ENCODE results near the gene ILKAP.

ILKAP gene

DNA sequence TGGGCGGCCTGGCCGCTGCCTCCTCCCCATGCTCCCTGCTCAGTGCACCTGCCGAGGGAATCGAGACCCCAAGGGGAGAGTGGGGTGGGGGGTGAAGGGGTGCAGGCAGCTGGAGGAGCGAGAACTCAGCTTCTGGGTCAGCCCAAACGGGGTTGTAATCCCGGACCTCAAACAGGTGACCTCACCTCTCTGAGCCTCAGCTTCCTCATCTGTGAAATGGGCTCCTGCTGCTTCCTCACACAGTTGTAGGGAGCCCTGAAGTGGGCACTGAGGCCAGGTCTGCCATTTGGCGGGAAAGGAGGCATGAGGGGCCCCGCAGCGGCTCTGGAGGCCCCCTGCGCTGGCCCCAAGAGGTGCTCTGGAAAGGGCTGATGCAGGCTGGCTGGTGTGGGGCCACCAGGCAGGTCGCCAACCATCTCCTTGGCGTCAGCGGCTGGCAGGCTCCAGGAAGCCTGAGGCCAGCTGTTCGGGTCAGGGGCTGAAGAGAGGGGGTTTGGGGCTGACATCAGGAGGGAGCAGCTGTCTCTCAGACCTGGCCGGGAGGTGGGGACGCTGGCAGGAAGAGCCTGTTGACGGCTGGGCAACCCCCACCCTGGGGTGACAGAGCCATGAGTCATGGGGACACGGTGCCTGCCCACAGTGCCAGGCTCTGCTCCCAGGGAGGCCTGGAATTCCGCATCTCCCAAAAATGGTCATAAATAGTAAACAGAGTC is 60.1 kb downstream of the ILKAP start:
- DNase-seq, result no peak

DNA sequence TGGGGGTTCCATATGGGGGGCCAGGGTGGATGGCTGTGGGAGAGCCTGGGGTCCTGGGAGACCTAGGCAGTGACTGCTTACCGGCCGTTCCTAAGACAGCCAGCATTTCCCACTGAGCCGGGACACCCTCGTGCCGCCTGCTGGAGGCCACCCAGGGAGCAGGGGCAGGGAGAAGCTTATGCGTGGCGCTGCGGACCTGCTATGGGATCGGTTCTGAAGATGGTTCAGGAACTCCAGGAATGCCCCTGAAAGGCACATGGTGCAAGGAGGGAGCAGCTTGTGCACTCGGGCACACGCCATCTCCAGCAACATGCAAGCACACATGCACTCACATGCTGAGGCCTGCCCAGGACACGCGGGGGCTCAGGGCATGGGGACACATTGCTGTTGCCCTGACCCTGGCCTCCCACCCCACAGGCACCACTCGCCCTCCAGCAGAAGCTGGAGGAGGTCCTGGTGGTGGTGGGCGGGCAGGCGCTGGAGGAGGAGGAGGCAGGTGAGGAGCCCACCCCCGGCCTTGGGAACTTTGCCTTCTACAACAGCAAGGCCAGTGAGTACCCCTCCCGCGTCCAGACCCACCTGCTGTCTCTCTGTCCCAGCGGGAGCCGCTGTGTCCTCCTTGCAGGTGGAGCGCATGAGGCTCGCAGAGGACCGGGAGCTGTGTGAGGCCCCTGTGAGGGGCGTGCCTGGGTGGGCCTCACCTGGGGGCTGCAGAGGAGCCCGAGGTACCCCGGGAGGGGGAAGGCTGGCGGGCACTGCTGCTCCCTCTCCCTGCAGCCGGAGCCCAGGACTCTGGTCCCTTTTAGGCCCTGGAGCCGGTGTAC is 60.9 kb downstream of the ILKAP start:
- DNase-seq, result no peak
- intact Hi-C loops (cut with DNase I), result no loop called here

More for the DNA sequence above, 60.1 kb downstream of the ILKAP start:
- intact Hi-C loops (cut with DNase I), result no loop called here

DNA sequence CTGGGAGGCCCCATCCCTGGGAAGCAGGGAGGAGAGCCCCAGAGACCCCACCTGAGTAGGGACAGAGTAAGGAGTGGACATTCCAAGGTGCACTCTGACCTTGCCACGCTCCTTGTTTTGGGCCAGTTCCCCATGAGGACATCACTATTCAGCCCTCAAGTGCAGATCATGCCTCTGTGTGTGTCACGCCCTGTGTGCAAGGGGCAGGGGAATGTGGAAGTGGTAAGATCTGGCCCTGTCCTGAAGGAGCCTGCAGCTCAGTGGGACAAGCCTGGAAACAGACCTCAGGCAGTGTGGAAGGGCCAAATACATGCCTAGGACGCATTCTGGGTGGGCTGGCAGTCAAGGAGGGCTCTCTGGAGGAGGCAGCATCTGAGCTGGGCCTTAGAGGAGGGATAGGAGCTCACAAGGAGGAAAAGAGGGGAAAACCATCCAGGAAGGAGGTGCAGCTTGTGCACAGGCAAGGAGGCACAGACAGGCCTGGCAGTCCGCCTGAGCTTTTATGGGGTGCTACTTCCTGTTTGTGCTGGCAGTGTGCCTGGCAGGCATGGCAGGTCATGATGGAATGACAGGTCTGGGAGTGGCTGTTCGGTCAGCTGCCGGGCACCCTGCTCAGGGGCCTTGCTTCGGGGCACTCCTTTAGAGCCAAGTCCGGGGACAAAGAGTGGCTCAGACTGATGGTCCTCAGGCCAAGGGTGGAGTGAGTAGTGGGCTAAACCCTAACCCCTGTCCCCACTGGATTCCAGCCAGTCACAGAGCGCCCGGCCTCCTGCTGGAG is 61.8 kb downstream of the ILKAP start:
- intact Hi-C loops (cut with DNase I), result no loop called here
- no peak for DNase-seq

DNA sequence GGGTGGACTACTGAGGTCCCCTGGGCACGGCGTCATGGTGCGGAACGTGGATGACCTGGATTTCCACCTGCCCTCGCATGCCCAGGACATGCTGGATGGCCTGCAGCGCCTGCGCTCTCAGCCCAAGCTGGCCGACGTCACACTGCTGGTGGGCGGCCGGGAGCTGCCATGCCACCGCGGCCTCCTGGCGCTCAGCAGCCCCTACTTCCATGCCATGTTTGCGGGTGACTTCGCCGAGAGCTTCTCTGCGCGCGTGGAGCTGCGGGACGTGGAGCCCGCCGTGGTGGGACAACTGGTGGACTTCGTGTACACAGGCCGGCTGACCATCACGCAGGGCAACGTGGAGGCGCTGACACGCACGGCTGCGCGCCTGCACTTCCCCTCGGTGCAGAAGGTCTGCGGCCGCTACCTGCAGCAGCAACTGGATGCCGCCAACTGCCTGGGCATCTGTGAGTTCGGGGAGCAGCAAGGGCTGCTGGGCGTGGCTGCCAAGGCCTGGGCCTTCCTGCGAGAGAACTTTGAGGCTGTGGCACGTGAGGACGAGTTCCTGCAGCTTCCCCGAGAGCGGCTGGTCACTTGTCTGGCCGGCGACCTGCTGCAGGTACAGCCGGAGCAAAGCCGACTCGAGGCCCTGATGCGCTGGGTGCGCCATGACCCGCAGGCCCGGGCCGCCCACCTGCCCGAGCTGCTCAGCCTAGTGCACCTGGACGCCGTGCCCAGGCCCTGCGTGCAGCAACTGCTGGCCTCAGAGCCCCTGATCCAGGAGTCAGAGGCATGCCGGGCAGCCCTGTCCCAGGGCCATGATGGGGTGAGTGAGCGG is 62.6 kb downstream of the ILKAP start:
- no peak for DNase-seq
- intact Hi-C loops (cut with DNase I), result no loop called here

DNA sequence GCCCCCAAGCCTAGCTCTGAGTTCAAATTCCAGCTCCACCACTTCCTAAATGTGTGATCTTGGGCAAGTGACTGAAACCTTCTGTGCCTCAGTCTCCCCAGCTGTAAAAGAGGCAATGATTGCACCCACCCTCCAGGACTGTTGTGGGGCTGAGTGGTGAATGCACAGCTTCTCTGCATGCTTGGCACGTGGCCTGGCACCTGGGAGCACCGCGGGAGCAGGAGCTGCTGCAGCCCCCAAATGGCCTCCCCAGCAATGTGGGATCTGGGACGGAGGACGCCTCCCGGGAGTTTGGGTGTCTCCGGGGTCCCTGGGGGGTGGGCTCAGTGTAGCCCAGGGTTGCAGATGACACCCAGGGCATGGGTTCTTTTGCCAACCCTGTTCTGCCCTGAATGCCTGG is 63.5 kb downstream of the ILKAP start:
- no peak for DNase-seq
- intact Hi-C loops (cut with DNase I), result no loop called here

DNA sequence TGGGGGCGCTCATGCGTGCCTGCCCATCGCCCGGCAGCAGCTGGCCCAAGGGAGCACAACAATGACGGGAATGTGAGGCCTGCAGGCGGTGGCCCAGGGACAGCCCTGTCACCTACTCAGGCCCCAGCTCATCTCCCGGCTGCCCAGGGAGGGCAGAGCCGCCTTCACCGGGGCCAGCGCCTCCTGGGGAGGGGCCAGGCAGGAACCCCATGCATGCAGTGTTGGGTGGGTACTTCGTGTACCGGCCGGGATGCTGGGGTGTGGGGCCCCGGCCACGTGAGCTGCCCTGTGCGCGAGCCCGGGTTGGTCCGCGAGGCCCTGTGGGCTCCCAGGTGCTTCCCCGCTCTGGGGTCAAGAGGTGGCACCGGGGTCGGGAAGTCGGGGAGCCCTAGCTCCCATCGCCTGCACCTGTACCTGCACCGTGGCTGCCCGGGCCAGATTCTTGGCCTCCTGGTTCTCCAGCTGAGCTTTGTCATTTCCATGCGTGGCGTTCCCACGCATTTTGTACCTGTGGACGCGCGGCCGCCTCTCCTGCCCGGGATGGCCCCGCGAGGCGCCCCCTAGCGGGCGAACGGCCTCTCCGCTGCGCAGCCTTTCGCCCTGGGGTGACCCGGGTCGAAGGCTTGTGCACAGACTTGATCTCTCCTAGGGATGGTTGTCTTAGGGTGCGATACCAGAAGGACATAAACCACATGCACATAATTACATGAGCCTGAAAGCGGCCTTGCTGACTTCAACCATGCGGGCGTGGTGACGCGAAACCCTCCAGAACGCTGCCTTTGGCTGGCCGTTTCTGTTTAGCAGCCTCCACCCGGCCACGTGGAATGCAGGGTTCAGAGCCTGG is 64.1 kb downstream of the ILKAP start:
- peak in 2 of 42 donors; percentile 20 to 30 for DNase-seq
- intact Hi-C loops (cut with DNase I), result no loop called here

DNA sequence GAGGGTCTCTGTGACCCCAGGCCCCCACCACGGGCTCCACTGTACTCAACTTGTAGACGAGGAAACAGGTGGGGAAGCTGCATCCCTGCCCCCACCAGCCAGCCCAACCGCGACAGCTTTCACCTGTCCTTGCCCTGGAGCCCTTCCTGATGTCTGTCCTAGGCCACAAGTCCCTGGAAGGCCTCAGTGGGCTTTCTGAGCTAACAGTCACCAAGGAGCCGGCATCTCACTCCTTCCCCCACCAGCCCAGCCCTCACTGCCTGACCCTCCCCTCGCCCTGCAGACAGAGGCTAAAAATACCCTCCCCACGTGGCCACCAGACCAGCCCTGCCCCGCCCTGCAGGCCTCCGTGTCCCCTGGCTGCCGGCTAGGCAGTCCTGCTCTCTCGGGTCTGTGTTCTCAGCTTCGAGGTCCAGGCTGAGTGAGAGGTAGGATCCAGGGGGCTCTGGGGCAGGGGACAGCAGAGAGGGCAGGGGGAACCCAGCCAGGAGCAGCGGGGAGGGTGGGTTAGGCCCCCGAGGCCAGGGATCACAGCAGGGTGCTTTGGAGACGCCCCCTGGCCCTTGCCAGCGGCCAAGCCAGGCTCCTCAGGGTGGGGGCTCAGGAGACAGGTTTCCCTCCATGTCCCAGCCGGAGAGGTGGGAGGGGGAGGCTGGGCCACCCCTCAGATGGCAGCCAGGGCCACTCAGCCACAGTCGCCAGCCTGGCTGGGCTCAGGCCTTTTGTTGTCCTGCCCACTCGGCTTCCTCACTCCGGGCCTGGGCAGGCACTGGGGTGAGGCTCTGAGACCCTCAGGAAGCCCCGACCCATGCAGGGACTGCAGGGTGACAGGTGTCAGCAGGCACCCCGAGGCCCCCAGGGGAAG is 64.9 kb downstream of the ILKAP start, which contains the start of gene KLHL30:
Gene KLHL30 (plus strand): TSS at position 338 of the 865 bp plus-strand sequence. CDS start 2,087 bp downstream, outside the sequence.
- no peak for DNase-seq

DNA sequence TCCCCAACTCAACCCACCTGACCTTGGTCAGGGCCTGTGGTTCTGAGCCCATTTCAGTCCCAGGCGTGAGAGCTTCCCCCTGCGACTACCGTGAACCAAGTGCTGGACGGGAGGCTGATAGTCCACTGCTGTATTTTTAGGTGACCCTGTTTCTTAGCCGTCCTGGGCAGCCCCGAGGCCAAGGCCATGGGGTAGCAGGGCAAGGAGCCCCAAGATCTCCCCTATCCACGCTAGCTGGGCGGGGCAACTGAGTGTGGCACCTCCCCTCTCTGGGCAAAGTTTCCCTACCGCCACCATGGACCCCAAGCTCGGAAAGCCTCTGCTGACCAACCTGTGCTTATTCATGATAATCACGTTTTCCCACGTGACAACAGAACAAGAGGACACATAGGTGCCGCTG is 65.6 kb downstream of the ILKAP start:
- DNase-seq, result no peak

More for the DNA sequence above, 64.9 kb downstream of the ILKAP start, which contains the start of gene KLHL30:
- intact Hi-C loops (cut with DNase I), result no loop called here

DNA sequence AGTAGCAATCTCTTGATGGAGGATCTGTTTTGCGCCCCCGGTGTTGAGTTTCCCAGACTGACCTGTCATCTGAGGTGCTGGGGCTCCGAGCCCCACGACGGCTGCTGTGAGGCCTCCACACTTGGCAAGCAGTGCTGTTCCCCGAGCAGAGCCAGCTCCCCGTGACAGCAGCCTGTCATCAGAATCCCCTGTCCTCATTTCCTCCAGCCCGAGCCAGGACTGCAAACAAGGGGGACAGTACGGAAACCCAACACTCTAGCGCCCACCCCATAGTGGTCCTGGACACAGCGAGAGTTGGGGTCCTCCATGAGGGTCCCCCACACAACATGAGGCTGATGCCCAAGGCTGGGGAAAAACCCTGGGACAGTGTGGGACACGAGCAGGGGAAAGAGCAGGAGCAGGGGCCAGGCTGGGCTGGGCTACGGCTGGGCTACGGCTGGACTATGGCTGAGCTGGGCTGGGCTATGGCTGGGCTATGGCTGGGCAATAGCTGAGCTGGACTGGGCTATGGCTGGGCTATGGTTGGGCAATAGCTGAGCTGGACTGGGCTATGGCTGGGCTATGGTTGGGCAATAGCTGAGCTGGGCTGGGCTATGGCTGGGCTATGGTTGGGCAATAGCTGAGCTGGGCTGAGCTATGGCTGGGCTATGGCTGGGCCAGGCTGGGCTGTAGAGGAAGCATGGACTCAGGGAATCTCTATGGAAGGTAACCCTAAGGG is 66.5 kb downstream of the ILKAP start:
- intact Hi-C loops (cut with DNase I), result no loop called here
- DNase-seq, result peak in 1 of 42 donors; percentile 35

More for the DNA sequence above, 65.6 kb downstream of the ILKAP start:
- intact Hi-C loops (cut with DNase I), result no loop called here

DNA sequence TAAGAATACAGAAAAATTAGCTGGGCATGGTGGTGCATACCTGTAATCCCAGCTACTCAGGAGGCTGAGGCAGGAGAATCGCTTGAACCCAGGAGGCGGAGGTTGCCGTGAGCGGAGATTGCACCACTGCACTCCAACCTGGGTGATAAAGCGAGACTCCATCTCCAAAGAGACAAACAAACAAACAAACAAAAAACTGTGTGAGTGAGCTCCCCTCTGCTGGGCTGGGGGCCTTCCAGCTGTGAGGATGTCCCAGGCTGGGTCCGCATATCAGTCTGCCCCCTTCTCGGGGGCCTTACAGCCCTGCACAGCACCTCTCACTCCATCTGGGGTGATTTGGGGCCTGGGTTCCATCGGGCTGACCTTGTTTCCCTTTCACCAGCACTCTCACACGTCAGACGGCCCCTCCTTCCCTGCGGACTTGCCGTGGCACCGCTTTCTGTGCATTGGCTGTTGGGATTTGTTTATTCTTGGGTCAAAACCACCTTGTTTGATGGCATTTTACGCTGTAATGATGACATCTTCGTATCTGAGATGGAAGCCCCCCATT is 67.8 kb downstream of the ILKAP start:
- DNase-seq, result no peak
- intact Hi-C loops (cut with DNase I), result no loop called here

DNA sequence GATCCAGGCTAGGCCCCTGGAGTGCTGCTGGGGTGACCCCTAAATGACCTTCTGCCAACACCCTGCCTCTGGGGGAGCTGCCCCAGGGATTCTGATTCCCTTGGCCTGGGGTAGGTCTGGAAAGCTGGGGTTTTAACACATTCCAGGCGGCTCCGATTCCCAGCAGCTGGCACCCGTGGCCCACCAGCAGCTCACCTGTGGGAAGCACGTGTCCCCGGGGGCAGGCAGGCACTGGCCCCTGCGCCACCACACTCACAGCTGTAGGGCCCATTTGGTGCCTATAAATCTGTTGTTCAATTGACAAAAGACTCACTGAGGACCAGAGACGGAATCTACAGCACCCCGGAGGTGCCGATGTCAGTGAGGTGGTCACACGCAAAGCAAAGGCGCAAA is 69.1 kb downstream of the ILKAP start:
- DNase-seq, result no peak
- intact Hi-C loops (cut with DNase I), result no loop called here

DNA sequence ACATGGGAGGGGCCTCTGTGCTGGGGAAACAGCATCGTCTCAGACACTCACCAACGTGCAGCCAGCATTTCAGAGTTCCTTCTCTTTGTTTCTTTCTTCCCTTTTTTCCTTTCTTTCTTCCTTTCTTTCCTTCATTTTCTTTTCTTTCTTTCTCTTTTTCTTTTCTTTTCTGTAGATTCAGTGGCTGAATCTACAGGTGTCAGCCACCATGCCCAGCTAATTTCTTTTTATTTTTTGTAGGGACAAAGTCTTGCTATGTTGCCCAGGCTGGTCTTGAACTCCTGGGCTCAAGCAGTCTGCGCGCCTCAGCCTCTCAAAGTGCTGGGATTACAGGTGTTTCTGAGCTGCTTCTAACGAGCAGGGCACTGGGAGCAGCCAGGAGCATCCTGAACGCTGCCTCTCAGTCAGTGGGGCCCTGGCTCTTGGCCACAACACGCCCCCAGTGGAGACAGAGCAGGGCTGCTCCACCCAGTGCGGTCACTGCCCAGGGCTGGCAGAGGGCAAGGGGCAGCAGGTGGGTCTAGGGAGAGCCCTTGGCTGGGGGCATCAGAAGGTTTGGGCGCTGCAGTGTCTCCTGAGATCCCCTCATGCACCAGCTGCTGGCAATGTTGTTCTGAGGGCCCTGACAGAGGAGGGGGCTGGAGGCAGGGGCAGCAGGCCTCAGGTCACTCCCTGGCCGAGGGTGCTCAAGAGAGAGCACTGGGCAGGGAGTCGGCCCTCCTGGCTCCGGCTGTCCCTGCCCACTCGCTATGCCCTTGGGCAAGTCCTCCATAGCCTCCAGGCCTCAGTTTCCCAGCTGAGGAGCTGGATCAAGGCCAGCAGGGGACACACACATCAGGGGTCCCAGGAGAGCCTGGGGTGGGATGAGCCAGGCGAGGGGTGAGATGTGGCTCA is 69.7 kb downstream of the ILKAP start:
- intact Hi-C loops (cut with DNase I), result no loop called here
- no peak for DNase-seq

DNA sequence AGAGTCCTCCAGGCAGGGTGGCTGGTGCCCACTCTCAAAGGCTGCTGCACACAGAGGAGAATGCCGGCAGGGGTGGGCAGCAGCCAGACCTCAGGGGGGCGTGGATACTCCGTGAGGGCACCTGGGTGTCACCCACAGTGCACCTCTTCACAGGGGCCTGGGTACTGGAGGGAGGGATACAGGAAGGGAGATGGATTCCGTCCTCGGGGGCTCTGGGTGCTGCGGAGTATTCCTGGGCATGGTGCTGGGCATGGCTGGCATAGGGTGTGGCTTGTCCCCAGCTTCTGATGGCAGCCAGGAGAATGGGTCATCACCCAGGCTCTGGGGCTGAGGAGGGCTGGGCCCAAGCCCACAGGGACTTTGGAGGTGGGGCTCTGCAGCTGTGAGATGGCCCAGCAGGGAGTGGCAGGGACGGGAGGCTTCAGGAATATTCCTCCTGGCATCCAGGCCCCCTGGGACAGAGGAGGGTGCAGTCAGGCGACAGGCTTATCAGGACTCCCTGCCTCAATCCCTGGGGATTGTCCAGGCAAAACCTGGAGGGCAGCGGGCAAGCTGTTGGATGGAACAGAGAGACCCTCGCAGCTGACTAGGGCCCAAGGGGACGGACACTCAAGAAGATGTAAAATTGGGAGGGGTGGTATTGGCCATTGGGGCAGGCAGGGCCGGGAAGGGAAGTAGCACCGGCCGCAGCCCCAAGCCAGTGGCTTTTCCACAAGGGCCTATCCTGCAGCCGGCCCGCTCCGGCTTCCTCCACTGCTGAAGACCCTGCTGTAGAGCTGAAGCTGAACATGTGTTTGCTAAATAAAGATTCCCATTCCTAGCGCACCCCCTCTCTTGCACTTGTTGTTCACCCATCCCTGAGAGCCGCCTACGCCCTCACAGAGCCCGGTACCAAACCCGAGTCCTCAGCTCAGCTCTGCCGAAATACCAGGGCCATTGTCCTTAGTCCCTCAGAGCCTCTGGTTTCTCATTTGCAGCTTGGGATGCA is 70.7 kb downstream of the ILKAP start:
- no peak for DNase-seq
- intact Hi-C loops (cut with DNase I), result no loop called here
